Fibroblast of skin of left biceps (primary cell): ENCODE measurements around the gene TPRN.
"Not testable (repeated sequence)": the region's sequence is repeated elsewhere in the genome, so short reads cannot be mapped to it uniquely, and the experiment has no call there.

Source experiments
- DNase-seq, 2 experiments: peaks; one replicate each; pipeline ENCODE4 v3.0.0-alpha.2; 2013; ENCODE audit warnings: low read depth in 2 of 2

The TPRN gene

DNA sequence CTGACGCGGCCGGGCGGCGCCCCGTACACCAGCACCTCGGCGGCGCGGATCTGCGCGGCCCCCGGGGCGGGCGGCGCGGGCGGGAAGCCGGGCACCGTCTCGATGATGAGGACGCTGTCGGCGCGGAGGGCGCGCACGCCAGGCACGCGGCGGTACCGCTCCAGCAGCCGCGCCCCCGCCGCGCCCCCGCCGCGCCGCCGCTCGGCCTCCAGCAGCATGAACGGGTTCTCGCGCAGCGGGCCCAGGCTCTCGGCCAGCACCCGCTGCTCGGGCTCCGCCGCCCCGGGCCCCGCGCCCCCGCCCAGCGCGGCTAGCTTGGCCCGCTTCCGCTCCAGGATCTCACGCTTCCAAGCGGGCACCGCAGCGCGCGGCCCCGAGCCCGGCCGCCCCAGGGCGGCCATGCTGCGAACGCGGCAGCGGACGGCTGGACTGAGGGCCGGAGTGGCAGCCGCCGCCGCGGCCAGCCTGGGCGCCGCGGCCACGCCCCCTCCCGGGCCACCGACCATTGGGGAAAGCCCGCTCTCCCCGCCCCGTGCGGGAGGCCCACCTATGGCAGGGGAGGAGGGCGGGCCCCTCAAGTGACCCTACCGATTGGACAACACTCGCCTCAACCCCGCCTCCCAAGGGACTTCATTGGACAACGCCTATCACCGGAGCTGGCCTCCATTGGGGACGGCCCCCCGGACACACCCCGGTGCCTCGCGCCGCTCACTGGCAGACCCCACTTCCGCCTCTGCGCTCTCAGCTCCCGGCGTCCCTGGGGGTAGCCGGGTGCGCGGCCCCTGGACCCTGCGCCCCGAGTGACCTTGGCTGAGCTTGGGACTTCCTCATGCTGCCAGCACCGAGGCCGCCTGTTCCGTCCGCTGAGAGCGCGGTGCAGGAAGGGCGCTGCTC lies at the start of gene TPRN:
TPRN (minus strand) TSS at position 431 of the 894 bp plus-strand sequence; CDS start at position 401, 30 bp downstream.
- peak; percentile 98 for DNase-seq

- no peak for DNase-seq
These were observed 47.3 kb upstream of the TPRN start for GRCh38 chr9:137247916-137248175.

DNA sequence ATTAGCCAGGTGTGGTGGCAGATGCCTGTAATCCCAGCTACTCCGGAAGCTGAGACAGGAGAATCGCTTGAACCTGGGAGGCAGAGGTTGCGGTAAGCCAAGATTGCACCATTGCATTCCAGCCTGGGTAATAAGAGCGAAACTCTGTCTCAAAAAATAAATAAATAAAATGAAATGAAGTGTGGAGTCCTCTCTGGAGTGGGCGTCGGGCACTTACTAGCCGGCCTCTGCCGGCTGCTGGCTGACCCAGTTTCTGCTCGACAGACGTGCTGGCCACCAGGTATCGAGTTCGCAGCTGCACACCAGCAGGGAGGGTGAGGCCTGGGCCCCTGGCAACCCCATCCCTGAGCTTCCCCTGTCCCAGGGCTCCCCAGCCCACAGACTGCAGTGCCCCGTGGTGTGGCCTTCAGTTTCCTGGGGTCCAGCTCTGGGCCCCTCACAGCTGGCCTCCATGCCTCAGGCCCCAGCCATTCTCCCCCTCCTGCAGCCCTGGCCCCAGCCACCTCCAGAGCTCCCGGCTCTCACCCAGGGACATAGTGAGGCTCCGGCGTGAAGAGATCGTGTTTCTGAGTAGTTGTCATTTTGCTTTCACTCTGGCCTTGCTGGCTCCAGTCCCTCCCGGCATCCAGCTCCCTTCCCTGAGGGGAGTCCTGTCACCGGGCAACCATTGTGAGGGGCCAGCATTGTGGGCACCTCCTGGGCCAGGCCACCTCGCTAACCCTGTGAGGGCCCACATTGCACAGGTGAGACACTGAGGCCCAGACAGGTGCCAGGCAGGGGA lies 46.8 kb upstream of the TPRN start:
- DNase-seq: no peak

GRCh38 chr9:137245450-137246421 lies 45.2 kb upstream of the TPRN start:
- no peak for DNase-seq

GRCh38 chr9:137244486-137245449 lies 44.2 kb upstream of the TPRN start:
- no peak for DNase-seq

- DNase-seq: no peak
These were observed 43.3 kb upstream of the TPRN start for GRCh38 chr9:137243626-137244485.

DNA sequence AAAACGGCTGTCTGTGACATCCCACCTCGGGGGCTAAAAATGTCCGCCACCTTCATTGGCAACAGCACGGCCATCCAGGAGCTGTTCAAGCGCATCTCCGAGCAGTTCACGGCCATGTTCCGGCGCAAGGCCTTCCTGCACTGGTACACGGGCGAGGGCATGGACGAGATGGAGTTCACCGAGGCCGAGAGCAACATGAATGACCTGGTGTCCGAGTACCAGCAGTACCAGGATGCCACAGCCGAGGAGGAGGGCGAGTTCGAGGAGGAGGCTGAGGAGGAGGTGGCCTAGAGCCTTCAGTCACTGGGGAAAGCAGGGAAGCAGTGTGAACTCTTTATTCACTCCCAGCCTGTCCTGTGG lies 42.7 kb upstream of the TPRN start:
- DNase-seq: not testable (repeated sequence)

- DNase-seq: no peak
These were observed 42.0 kb upstream of the TPRN start for GRCh38 chr9:137242269-137243203.

GRCh38 chr9:137241490-137242268 lies 41.1 kb upstream of the TPRN start:
- no peak for DNase-seq

DNA sequence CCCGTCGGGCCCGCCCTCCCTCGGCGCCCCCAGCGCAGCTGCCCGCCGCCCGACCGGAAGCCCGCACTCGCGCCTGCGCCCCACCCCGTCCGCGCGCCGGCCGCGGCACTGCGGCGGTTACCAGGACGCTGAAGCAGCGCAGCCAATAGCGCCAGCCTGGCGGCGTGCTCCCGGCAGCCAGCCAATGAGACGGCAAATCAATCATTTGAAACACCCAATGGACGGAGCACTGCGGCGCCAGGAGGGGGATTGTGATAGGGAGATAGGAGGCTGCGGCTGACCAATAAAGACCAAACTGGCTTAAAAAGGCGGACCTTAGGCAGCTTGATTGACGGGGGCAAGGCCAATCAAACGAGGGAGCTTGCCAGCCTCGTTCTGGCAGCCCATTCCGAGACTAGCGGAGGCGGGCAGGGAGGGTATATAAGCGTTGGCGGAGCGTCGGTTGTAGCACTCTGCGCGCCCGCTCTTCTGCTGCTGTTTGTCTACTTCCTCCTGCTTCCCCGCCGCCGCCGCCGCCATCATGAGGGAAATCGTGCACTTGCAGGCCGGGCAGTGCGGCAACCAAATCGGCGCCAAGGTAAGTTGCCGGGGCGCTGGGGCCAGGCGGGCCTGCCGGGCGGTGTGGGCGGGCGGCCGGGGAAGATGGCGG lies 40.4 kb upstream of the TPRN start, which contains the start of gene TUBB4B:
TUBB4B (plus strand) TSS at position 447 of the 649 bp plus-strand sequence; CDS start at position 521, 74 bp downstream.
- DNase-seq: peak; percentile 100

- DNase-seq: no peak
These were observed 39.8 kb upstream of the TPRN start for GRCh38 chr9:137240318-137240840.

DNA sequence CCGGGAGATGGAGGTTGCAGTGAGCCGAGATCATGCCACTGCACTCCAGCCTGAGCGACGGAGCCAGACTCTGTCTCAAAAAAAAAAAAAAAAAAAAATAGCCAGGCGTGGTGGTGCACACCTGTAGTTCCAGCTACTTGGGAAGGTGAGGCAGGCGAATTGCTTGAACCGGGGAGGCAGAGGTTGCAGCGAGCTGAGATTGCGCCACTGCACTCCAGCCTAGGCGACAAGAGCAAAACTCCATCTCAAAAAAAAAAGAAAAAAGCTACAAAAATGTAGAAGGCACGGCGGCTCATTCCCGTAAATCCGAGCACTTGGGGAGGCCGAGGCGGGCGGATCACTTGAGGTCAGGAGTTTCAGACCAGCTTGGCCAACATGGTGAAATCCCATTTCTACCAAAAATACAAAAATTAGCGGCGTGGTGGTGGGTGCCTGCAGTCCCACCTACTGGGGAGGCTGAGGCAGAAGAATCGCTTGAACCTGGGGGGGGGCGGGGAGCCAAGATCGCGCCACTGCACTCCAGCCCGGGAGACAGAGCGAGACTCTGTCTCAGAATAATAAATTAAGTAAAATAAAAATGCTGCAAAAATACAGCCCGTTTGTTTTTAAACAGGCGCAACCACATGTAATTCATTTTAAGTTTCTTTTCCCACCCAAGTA lies 39.1 kb upstream of the TPRN start:
- not testable (repeated sequence) for DNase-seq

GRCh38 chr9:137237759-137238726 lies 37.5 kb upstream of the TPRN start:
- DNase-seq: no peak

DNA sequence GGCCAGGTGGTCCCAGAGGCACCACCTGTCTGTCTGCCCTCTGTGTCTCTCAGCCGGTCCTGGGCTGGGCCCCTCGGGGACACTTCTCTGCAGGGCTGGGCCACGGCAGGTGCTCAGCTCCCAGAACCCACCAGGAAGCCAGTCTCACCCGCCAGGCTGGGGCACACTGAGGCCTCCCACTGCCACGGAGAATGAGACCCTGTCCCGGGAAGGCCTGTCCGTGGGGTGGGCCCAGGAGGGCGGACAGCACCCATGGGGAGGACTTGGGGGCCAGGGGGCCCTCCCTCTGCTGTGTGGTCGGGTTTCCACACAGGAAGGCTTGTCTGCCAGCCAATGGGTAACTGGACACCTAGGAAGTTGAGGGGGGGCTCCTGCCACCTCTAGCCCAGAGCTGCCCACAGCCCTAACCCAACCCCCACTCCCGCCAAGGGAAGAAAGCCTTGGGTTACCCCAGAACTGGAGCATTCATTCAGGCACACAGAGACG lies 36.4 kb upstream of the TPRN start:
- DNase-seq: no peak
